ENCODE measurements around the gene CEP112. TPM values are rescaled to one million over a fixed set of nuclear protein-coding genes. Genes with fewer than 3 reads are reported as not detected.

Gene CEP112
- total RNA-seq, 4 donors from 2014 or later, result 14.6 to 21.2 (median 20.2) TPM

GRCh38 chr17:66203274-66204015 is 11.5 kb upstream of the CEP112 start:
- no peak overlapping the region for H3K27ac ChIP-seq
- intact Hi-C loops (cut with DNase I), result no loop called here
- WGBS, 2 donors, result 86% methylated on average over 8 of the region's 8 CpGs

DNA sequence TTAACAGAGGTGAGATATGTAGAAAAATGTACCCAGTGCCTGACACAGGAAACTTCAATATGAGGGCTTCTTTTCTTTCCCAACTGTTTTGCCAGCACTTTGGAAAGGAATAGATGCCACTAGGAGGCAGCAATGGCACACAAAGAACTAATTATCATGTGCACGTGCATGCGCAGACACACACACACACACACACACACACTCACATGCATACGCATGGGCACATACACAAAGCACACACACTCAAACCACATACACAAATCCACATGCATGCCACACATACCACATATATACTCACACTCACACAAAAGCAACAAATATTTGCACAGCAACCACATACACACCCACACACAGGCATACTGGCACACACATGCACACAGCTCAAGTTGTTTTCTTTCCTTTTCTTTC is 8.8 kb upstream of the CEP112 start:
- peak in 4 of 6 experiments; percentile 25 to 70 (median 47) for TF ChIP-seq CTCF (IDR thresholded peaks at IDR 0.05)
- TF ChIP-seq POLR2A (IDR thresholded peaks at IDR 0.05), result no peak
- DNase-seq, result peak; percentile 29 to 34
- Histone ChIP-seq H3K4me1 (no peaks in the 10 kb centered on the region), H3K36me3 (no peaks in the 10 kb centered on the region), H3K27me3 (no peaks in the 10 kb centered on the region), H3K27ac (no peak overlapping the region), H3K9me3 (no peaks in the 10 kb centered on the region), H3K4me3 (replicated peaks in 1 of 3) (no peak overlapping the region)
- intact Hi-C loops (cut with DNase I), result no loop called here
- WGBS, 2 donors, result 10% methylated on average over 3 of the region's 3 CpGs

More at GRCh38 chr17:66203274-66204015, 11.5 kb upstream of the CEP112 start:
- no peaks in the 10 kb centered on the region for H3K36me3 ChIP-seq
- no peaks in the 10 kb centered on the region for H3K4me1 ChIP-seq
- TF ChIP-seq CTCF (IDR thresholded peaks at IDR 0.05) (no peak), POLR2A (IDR thresholded peaks at IDR 0.05) (no peak)
- H3K9me3 ChIP-seq, result no peaks in the 10 kb centered on the region
- H3K27me3 ChIP-seq, result no peaks in the 10 kb centered on the region
- DNase-seq, result no peak
- H3K4me3 ChIP-seq (replicated peaks in 1 of 3), result no peak overlapping the region

GRCh38 chr17:66198242-66198641 is 6.3 kb upstream of the CEP112 start:
- TF ChIP-seq POLR2A (IDR thresholded peaks at IDR 0.05) (no peak), CTCF (IDR thresholded peaks at IDR 0.05) (no peak)
- no peaks in the 10 kb centered on the region for H3K9me3 ChIP-seq
- H3K36me3 ChIP-seq, result no peaks in the 10 kb centered on the region
- no peaks in the 10 kb centered on the region for H3K4me1 ChIP-seq
- intact Hi-C loops (cut with DNase I), result no loop called here
- WGBS, 2 donors, result 92 to 96% methylated on average over 8 of the region's 8 CpGs
- H3K27ac ChIP-seq, result no peak overlapping the region
- no peak for DNase-seq
- H3K27me3 ChIP-seq, result no peaks in the 10 kb centered on the region
- H3K4me3 ChIP-seq (replicated peaks in 1 of 3), result no peak overlapping the region

DNA sequence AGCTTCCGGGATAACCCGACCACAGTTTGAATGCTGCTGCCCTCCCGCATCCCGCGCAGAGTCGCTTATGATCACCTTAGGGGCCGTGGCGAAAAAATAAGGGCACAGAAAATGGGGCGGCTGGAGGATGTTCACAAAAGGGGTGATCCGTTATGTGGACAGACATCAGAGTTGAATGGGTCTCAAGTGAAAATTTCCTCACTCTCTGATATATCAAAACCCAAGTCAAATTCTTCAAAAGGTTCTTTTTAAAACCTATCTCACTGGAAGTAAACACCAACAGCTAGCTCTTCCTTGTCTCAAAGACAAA is 400 bp upstream of the CEP112 start:
- H3K36me3 ChIP-seq, result no peaks in the 10 kb centered on the region
- H3K9me3 ChIP-seq, result no peaks in the 10 kb centered on the region
- intact Hi-C loops (cut with DNase I), result no loop called here
- H3K4me1 ChIP-seq, result peaks cover 9 to 12% of the 10 kb centered on the region in 2 donors
- no peak for TF ChIP-seq POLR2A (IDR thresholded peaks at IDR 0.05)
- TF ChIP-seq CTCF (IDR thresholded peaks at IDR 0.05), result no peak
- H3K4me3 ChIP-seq (replicated peaks in 1 of 3), result peak overlapping the region; percentile 48 to 75 (median 74)
- WGBS, 2 donors, result 0 to 2% methylated on average over 10 of the region's 10 CpGs
- peak overlapping the region in 2 of 3 donors; percentile 30 to 74 for H3K27ac ChIP-seq
- DNase-seq, result no peak
- no peaks in the 10 kb centered on the region for H3K27me3 ChIP-seq

DNA sequence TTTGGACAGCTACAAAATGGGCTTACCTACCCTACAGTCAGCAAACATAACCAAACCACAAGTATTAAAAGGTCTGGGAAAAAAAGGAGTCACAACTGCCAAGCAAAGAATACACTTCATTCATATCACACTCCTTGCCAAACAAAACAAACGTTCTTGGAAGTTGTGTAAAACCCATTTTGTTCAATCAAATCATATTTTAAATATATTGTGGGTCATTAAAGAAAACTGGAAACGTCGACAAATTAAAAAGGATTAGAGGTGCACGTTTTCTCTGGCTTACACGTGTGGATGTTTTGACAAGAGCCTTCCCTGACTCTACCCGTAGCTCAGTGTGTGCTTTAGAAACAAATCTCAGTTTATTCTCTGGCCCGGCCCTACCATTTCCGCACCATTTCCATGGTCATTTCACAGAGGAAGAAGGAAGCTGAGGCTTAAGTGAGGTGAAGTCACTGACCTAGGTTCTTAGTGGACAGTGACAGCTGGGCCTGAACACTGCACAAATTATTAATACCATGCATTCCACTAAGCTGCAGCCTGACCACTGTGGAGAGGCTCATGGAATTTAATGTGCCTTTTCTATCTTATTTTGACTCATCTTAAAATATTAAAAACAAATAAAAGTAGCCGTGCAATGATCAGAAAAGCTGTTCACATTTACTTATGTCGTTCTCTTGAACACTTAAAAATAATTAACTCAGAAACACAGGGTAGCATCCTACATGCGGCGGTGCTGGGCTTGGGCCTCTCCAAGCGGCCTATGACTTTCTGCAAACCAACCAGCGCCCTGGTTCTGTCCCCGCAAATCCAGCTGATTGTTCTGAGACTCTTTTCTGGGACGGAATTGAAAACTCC is 968 bp downstream of the CEP112 start:
- Histone ChIP-seq H3K4me3 (replicated peaks in 1 of 3) (peak overlapping the region; percentile 3 to 75 (median 48)), H3K27me3 (no peaks in the 10 kb centered on the region), H3K36me3 (no peaks in the 10 kb centered on the region), H3K4me1 (peaks cover 9 to 12% of the 10 kb centered on the region in 2 donors), H3K27ac (peak overlapping the region; percentile 27 to 74 (median 30)), H3K9me3 (no peaks in the 10 kb centered on the region)
- intact Hi-C loops (cut with DNase I), result no loop called here
- no peak for TF ChIP-seq POLR2A (IDR thresholded peaks at IDR 0.05)
- no peak for TF ChIP-seq CTCF (IDR thresholded peaks at IDR 0.05)
- DNase-seq, result no peak
- 16 to 22% methylated on average over 16 of the region's 16 CpGs for WGBS, 2 donors
